AG09309 (cell line): ENCODE measurements around the gene AKT1.
A peak's percentile ranks its signal among the peaks of the same experiment; 100 is the strongest.

Experiments used
- DNase-seq: peaks from one replicate; pipeline ENCODE4 v3.0.0-alpha.2; 2010; ENCODE audit warnings: low read depth
- H3K4me3 ChIP-seq: 2 replicates; pipeline ENCODE4 v1.5.1; 2011; ENCODE audit warnings: mild to moderate bottlenecking, low read depth, low read length, moderate library complexity; ENCODE audit not compliant: control insufficient read depth
- TF ChIP-seq, protein P1 (sequence below): IDR thresholded peaks from 2 replicates; pipeline ENCODE4 v1.5.1; 2011; ENCODE audit warnings: mild to moderate bottlenecking, low read depth, low read length, inconsistent platforms; ENCODE audit not compliant: insufficient read depth, control insufficient read depth; ENCODE audit errors: missing control alignments

The AKT1 gene

GRCh38 chr14:104801520-104802393, 6.2 kb upstream of the AKT1 start:
- H3K4me3 ChIP-seq, result peak overlapping the region; percentile 49
- no peak for DNase-seq
- TF ChIP-seq, protein P1, sequence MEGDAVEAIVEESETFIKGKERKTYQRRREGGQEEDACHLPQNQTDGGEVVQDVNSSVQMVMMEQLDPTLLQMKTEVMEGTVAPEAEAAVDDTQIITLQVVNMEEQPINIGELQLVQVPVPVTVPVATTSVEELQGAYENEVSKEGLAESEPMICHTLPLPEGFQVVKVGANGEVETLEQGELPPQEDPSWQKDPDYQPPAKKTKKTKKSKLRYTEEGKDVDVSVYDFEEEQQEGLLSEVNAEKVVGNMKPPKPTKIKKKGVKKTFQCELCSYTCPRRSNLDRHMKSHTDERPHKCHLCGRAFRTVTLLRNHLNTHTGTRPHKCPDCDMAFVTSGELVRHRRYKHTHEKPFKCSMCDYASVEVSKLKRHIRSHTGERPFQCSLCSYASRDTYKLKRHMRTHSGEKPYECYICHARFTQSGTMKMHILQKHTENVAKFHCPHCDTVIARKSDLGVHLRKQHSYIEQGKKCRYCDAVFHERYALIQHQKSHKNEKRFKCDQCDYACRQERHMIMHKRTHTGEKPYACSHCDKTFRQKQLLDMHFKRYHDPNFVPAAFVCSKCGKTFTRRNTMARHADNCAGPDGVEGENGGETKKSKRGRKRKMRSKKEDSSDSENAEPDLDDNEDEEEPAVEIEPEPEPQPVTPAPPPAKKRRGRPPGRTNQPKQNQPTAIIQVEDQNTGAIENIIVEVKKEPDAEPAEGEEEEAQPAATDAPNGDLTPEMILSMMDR, result no peak

GRCh38 chr14:104800771-104801519, 5.4 kb upstream of the AKT1 start, which contains the start of gene ZBTB42:
TSS of gene ZBTB42 (plus strand) at chr14:104801101. CDS start at chr14:104801198, 97 bp downstream.
- no peak for DNase-seq
- peak within 1 kb of the TSS; percentile 49 for H3K4me3 ChIP-seq
- TF ChIP-seq, protein P1, result no peak

DNA sequence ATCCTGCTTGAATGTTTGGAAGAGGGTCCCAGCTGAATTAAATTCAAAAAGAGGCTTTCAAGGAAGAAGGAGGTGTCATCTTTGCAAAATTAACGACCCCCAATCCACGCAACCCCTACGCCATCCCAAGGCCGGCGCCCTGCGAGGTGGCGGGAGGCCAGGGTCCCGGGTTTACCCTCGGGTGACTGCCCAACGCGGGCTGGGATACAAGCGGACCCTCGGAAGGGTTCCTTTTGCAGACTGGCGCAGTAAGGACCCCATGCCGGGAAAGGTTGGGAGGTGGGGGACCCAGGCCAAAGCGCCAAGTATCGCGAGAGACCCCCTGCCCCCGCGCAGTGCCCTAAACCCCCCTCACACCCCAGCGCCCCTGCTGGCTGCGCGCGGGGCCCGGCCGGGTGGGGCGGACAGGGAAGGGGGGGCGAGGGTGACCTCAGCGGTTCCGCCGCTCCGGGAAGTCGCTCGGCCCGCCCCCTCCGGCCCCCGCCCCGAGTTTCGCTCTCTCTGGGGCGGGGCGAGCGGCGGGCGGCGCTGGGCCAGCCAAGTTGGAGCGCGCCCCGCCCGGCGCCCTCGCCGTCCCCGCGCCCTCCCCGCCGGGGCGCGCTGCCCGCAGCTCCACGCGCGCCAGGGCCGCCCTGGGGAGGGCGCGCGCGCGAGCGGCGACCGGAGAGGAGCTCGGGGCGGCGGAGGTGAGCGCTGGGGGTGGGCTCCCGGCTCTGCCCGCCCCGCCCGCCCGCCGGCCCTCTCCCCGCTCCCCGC, 4.6 kb upstream of the AKT1 start:
- TF ChIP-seq, protein P1, result no peak
- DNase-seq, result no peak
- H3K4me3 ChIP-seq, result peak overlapping the region; percentile 49

DNA sequence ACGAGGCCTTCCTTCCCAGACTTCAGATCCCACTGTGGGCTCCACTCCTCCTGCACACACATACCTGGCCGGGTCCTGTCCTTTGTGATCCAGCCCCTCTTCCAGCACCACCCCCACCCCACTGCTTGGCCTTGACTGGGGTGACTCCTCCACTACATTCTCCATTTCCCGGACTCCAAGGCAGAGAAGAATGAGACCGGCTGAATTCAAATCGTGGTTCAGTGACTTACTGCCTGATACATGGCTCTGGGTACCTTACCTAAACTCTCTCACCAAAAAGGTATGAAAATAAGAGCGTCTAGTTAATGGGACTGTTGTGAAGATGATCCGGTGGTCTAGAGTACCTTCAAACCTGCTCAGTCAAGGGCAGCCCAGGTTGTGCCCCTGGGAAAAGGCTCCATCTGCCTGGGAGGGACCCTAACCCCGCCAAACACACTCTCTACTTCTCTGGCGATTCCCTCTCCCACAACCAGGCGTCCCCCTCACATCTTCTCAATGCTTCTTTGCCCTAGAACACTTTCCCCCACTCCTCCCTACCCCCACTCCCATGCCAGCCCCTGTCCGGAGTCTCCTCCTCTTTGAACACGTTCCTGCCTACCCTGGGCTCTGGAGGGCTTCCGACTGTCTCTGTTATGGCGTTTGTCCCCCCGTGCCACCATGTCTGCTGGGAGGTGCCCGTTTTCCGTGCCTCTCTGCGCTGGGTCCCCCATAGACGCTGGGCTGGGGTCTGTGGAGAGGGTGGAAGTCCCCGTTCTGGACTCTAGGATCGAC, 3.9 kb upstream of the AKT1 start:
- no peak for DNase-seq
- H3K4me3 ChIP-seq, result peak overlapping the region; percentile 48; the same call in 1 of the 2 replicates

GRCh38 chr14:104798300-104799243, 3.0 kb upstream of the AKT1 start:
- DNase-seq, result no peak
- no peak overlapping the region for H3K4me3 ChIP-seq
- TF ChIP-seq, protein P1, result no peak

More for the DNA sequence above, 3.9 kb upstream of the AKT1 start:
- TF ChIP-seq, protein P1, result no peak
